Lower lobe of right lung (tissue), 2 donors: ENCODE measurements around the gene PCDH9. TPM values are rescaled to one million over a fixed set of nuclear protein-coding genes. Genes with fewer than 3 reads are reported as not detected.

Source experiments
- ATAC-seq, 2 donors: fragments of 200-7000 bp; cut with Tn5 transposase; one replicate each; pipeline ENCODE4 v1.9.1; 2020 to 2022; ENCODE audit warnings: mild to moderate bottlenecking in 2 of 2, moderate library complexity in 2 of 2
- DNase-seq: peaks from one replicate; pipeline ENCODE4 v3.0.0-alpha.2; 2020
- H3K27ac ChIP-seq: fragments of 200-600 bp; one replicate; pipeline ENCODE4 v1.8.0; 2022
- H3K27me3 ChIP-seq: fragments of 200-600 bp; one replicate; pipeline ENCODE4 v1.8.0; 2022; ENCODE audit warnings: low read depth
- H3K36me3 ChIP-seq: fragments of 200-600 bp; one replicate; pipeline ENCODE4 v1.8.0; 2022; ENCODE audit warnings: mild to moderate bottlenecking
- H3K4me1 ChIP-seq: fragments of 200-600 bp; one replicate; pipeline ENCODE4 v1.8.0; 2022
- H3K4me3 ChIP-seq: fragments of 200-600 bp; one replicate; pipeline ENCODE4 v1.8.0; 2022; ENCODE audit warnings: mild to moderate bottlenecking
- H3K9me3 ChIP-seq: fragments of 200-600 bp; one replicate; pipeline ENCODE4 v1.8.0; 2022
- intact Hi-C: fragments of 100-400 bp; cut with DNase I; formaldehyde crosslinking; loops from one replicate; pipeline ENCODE4 v1.11.0; 2022
- total RNA-seq: library from RNA; stranded (reverse); fragmentation: NEBNext Ultra II Directional; extraction: Animal tissue kit (Norgen Biotek cat#: 25700); gene quantifications from one replicate; pipeline ENCODE4 v1.2.1, GENCODE V29; 2021
- TF ChIP-seq, protein P1 (sequence below): fragments of 200-600 bp; IDR thresholded peaks from one replicate; pipeline ENCODE4 v1.8.0; 2022; ENCODE audit warnings: antibody characterized with exemption, mild to moderate bottlenecking
- donor health status: DM: no; HTN: yes; CAD: no; lungs with severe emphysema.

PCDH9 gene
- total RNA-seq, 1 donor from 2014 or later = 8.9 TPM

DNA sequence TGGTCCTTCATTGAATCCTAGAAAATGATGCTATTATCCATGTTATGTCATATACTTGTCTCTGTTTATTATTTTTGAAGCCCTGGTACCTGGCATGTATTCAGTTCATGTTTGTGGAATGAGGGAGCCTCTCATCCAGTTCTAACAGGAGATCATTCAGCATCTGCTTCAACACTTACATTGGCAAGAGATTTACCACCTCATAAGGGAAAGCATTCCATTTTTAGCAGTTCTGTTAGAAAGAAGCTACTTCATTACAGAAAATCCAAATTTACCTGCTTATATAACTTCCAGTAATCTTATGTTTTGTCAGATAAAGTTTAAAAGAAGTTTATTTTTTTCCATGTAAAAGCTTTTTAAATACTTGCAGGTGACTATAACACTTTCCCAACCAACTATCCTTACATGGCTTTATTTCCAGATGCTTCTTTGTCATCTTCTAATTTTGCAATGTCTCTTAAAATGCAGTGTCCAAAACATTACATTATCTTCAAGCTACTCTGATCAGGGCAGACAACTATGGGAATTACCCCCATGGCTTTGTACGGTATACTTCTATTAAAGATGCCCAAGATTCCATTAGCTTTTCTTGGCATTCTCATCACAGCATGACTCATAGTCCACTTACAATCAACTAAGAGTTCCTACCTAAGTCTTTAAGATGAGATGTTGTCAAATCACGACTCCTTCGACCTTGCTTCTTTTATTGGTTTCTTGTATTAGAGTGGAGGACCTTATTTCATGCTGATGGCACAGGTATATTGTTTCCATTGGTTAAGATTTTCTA is 262.1 kb downstream of the PCDH9 start:
- Histone ChIP-seq H3K4me3 (no peak overlapping the region), H3K27me3 (no peaks in the 10 kb centered on the region), H3K36me3 (no peaks in the 10 kb centered on the region), H3K4me1 (no peaks in the 10 kb centered on the region), H3K9me3 (no peaks in the 10 kb centered on the region), H3K27ac (no peak overlapping the region)
- ATAC-seq = no peak
- DNase-seq = no peak
- intact Hi-C loops = no loop called here
- TF ChIP-seq, protein P1, sequence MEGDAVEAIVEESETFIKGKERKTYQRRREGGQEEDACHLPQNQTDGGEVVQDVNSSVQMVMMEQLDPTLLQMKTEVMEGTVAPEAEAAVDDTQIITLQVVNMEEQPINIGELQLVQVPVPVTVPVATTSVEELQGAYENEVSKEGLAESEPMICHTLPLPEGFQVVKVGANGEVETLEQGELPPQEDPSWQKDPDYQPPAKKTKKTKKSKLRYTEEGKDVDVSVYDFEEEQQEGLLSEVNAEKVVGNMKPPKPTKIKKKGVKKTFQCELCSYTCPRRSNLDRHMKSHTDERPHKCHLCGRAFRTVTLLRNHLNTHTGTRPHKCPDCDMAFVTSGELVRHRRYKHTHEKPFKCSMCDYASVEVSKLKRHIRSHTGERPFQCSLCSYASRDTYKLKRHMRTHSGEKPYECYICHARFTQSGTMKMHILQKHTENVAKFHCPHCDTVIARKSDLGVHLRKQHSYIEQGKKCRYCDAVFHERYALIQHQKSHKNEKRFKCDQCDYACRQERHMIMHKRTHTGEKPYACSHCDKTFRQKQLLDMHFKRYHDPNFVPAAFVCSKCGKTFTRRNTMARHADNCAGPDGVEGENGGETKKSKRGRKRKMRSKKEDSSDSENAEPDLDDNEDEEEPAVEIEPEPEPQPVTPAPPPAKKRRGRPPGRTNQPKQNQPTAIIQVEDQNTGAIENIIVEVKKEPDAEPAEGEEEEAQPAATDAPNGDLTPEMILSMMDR = no peak

DNA sequence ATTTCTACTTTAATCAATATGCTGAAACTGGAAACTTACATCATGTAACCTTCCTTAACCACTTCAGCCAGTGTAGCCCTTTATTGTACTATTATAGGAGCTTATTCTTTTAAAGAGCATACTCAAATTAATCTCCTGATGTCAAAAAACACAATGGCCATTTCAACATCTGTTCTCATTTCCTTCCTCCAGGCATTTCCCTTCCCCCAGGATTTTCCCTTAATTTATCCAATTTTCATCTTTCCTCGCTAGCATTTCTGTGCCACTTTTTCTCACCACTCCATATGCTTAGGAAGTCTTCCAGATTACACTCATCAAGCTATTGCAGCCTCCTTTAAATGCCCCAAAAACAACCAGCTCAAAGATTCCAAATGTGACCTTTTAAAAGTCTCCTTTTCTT is 265.0 kb downstream of the PCDH9 start:
- DNase-seq (no peak), ATAC-seq (no peak)
- TF ChIP-seq, protein P1 = no peak
- intact Hi-C loops = no loop called here
- Histone ChIP-seq H3K27me3 (no peaks in the 10 kb centered on the region), H3K36me3 (no peaks in the 10 kb centered on the region), H3K27ac (no peak overlapping the region), H3K4me1 (no peaks in the 10 kb centered on the region), H3K9me3 (no peaks in the 10 kb centered on the region), H3K4me3 (no peak overlapping the region)

DNA sequence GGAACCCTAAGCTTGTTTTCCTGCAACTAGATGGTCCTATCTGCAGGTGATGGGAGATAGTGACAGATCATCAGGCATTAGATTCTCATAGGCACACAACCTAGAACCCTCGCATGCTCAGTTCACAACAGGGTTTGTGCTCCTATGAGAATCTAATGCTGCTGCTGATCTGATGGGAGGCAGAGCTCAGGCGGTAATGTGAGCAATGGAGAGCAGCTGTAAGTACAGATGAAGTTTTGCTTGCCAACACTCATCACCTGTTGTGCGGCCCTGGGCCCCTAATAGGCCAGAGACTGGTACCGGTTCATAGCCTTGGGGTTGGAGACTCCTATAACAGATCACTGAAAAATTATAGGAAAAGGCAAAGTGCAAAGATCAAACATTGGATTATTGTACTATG is 267.2 kb downstream of the PCDH9 start:
- TF ChIP-seq, protein P1 = no peak
- no peaks in the 10 kb centered on the region for H3K27me3 ChIP-seq
- no peaks in the 10 kb centered on the region for H3K4me1 ChIP-seq
- no peak for DNase-seq
- intact Hi-C loops = no loop called here
- H3K36me3 ChIP-seq = no peaks in the 10 kb centered on the region
- H3K4me3 ChIP-seq = no peak overlapping the region
- H3K9me3 ChIP-seq = no peaks in the 10 kb centered on the region
- no peak for ATAC-seq
- H3K27ac ChIP-seq = no peak overlapping the region

DNA sequence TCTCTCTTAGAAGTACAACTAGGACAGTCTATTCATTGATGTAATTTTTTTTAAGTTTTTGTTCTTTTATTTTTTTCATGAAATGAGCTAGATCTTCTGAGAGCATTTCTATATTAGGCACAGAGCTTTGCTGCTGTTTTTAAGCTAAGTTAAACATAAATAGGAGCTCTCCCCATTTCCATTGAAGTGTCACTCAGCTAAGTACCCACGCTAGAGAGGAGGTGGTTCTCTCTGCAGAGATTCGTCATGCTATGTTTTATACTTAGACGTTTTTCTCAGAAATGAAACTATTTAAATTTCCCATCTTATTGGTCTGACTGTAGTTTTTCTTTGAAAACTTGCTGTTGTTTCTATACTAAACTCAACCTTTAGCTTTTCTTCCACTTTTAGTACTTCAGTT is 271.5 kb downstream of the PCDH9 start:
- H3K27me3 ChIP-seq = no peaks in the 10 kb centered on the region
- intact Hi-C loops = no loop called here
- no peaks in the 10 kb centered on the region for H3K4me1 ChIP-seq
- H3K27ac ChIP-seq = no peak overlapping the region
- TF ChIP-seq, protein P1 = no peak
- no peaks in the 10 kb centered on the region for H3K36me3 ChIP-seq
- ATAC-seq (no peak), DNase-seq (no peak)
- H3K4me3 ChIP-seq = no peak overlapping the region
- no peaks in the 10 kb centered on the region for H3K9me3 ChIP-seq

DNA sequence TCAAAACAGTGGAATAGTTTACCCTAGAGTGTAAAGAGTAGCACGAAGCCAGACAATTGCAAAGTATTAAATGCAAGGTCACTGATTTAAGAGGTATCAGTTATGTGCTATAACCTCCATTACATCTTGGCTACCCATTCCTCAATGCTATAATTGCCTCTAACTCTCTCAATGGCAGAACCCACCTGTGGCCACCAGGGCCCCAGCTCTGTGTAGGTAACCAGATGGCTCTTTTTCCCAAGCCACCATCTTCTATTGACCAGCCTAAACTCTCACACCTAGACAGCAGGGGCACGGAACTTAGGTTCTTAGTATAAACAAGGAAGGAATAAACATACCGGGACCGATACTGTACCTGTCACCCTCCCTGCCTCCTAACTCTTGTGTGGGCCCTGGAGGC is 277.6 kb downstream of the PCDH9 start:
- intact Hi-C loops = no loop called here
- H3K4me3 ChIP-seq = no peak overlapping the region
- TF ChIP-seq, protein P1 = no peak
- H3K27ac ChIP-seq = no peak overlapping the region
- no peaks in the 10 kb centered on the region for H3K4me1 ChIP-seq
- no peaks in the 10 kb centered on the region for H3K36me3 ChIP-seq
- DNase-seq (no peak), ATAC-seq (no peak)
- H3K27me3 ChIP-seq = no peaks in the 10 kb centered on the region
- H3K9me3 ChIP-seq = no peaks in the 10 kb centered on the region
